K562 (cell line): ENCODE measurements around the gene SDR42E2. TPM values are rescaled to one million over a fixed set of nuclear protein-coding genes. Genes with fewer than 3 reads are reported as not detected.

Experiments used
- FOXA1 ChIP-seq: fragments of 450-650 bp; IDR thresholded peaks from 2 replicates; pipeline ENCODE4 v1.6.1; 2016; ENCODE audit warnings: mild to moderate bottlenecking, borderline replicate concordance
- HNRNPLL ChIP-seq: fragments of 200-400 bp; formaldehyde crosslinking; IDR thresholded peaks from 2 replicates; pipeline ENCODE4 v1.6.1; 2017; ENCODE audit warnings: low read length, low read depth, mild to moderate bottlenecking; ENCODE audit not compliant: poor library complexity, severe bottlenecking
- PHF20 ChIP-seq: fragments of 450-650 bp; IDR thresholded peaks from 2 replicates; pipeline ENCODE4 v1.6.1; 2018; ENCODE audit not compliant: partially characterized antibody
- TCFL5 ChIP-seq: fragments of 250-450 bp; sonication (Bioruptor Pico); conservative IDR thresholded peaks from 2 replicates; pipeline ENCODE4 v1.6.1; 2021; ENCODE audit warnings: mild to moderate bottlenecking, moderate library complexity, matching md5 sums
- ZNF133 ChIP-seq: fragments of 250-450 bp; sonication (Bioruptor Pico); IDR thresholded peaks from 2 replicates; pipeline ENCODE4 v1.4.0; 2020; ENCODE audit warnings: mild to moderate bottlenecking
- ZNF3 ChIP-seq: fragments of 250-450 bp; sonication (Bioruptor Pico); IDR thresholded peaks from 2 replicates; pipeline ENCODE4 v1.5.0; 2021; ENCODE audit warnings: mild to moderate bottlenecking, moderate library complexity
- ZNF551 ChIP-seq: fragments of 250-450 bp; sonication (Bioruptor Pico); IDR thresholded peaks from 2 replicates; pipeline ENCODE4 v1.5.0; 2021; ENCODE audit warnings: mild to moderate bottlenecking, moderate library complexity
- polyA plus RNA-seq, 8 experiments: library from polyadenylated mRNA; depleted of rRNA in 4 of 8; stranded (reverse) in 5 of 8; unstranded in 3 of 8; fragments of >200 nt; fragmentation: Nextera tagmentation in 2 of 8; fragmentation: Illumina TruSeq in 1 of 8; extraction: Ambion mirVana in 2 of 8; extraction: Trizol in 1 of 8; gene quantifications; 2 replicates each; pipeline versions ENCODE4 v1.2.1 to v1.2.3, GENCODE V29; 2011 to 2014; ENCODE audit warnings: inconsistent platforms in 1 of 8, missing spikeins in 1 of 8
- total RNA-seq, 7 experiments: library from RNA; depleted of rRNA in 6 of 7; stranded (reverse); fragments of >200 nt in 6 of 7; fragmentation: Illumina TruSeq in 2 of 7; extraction: Trizol in 2 of 7; gene quantifications; 2 replicates each; pipeline versions ENCODE4 v1.2.1 to v1.2.3, GENCODE V29; 2011 to 2021; ENCODE audit warnings: low replicate concordance in 1 of 7
- TF ChIP-seq, protein P1 (sequence below): fragments of 450-650 bp; IDR thresholded peaks from 2 replicates; pipeline ENCODE4 v1.6.1; 2016; ENCODE audit warnings: low read depth
- TF ChIP-seq, protein P2 (sequence below), 3 experiments: fragments of 200-800 bp in 1 of 3; fragments of 250-450 bp in 1 of 3; fragments of 450-650 bp in 1 of 3; sonication (Bioruptor Pico) in 1 of 3; sonication (Bioruptor generic) in 1 of 3; formaldehyde crosslinking in 1 of 3; IDR thresholded peaks; 2 replicates each; pipeline versions ENCODE4 v1.6.1 to v1.8.0; 2016 to 2022; ENCODE audit warnings: mild to moderate bottlenecking in 2 of 3, missing genetic modification characterization in 2 of 3, missing compliant biosample characterization in 1 of 3, moderate library complexity in 1 of 3
- TF ChIP-seq, protein P3 (sequence below), 2 experiments: fragments of 450-650 bp; IDR thresholded peaks; 2 replicates each; pipeline ENCODE4 v1.6.1; 2018; ENCODE audit warnings: mild to moderate bottlenecking in 2 of 2, low read depth in 1 of 2; ENCODE audit not compliant: partially characterized antibody in 2 of 2

SDR42E2 gene
- total and polyA plus RNA-seq, 9 of the 15 experiments (the other 6 are each of a cell fraction or from before 2014, with no cell fraction given): 0.03 to 0.07 (median 0.04) TPM; not detected in 4

DNA sequence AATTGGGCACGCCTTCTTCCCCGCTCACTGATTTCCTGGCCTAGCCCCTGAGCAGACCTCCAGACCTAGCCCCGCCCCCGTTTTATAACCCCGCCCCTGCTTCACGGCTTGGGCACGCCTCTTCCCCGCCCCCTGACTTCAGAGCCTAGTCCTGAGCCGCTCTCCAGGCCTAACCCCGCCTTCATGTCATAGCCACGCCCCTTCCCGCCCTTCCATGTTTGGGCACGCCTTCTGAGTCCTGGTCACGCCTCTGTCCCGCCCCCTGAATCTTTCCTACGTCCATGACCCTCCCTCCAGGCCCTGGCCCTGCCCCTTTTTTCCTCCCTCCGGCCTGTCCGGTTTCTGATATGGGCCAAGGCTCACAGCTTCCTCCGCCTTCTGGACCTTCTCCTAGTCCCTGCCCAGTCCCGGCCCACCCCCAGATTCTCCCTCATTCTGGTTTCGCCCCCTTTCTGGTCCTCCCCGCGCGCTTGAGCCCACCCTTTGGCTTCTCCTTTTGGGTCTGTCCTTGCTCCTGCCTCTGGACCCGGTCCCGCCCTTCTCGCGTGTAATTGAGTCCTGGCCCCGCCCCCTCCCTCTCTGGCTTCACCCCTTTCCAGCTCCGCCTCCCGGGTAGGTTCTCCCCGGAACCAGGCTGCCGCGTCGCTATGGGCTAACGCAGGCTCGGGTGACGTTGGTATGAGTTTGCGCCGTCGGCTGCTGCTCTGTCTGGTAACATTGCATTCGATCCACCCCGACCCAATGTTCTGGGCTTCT is 28.6 kb downstream of the SDR42E2 start (continued):
- TF ChIP-seq, protein P1, sequence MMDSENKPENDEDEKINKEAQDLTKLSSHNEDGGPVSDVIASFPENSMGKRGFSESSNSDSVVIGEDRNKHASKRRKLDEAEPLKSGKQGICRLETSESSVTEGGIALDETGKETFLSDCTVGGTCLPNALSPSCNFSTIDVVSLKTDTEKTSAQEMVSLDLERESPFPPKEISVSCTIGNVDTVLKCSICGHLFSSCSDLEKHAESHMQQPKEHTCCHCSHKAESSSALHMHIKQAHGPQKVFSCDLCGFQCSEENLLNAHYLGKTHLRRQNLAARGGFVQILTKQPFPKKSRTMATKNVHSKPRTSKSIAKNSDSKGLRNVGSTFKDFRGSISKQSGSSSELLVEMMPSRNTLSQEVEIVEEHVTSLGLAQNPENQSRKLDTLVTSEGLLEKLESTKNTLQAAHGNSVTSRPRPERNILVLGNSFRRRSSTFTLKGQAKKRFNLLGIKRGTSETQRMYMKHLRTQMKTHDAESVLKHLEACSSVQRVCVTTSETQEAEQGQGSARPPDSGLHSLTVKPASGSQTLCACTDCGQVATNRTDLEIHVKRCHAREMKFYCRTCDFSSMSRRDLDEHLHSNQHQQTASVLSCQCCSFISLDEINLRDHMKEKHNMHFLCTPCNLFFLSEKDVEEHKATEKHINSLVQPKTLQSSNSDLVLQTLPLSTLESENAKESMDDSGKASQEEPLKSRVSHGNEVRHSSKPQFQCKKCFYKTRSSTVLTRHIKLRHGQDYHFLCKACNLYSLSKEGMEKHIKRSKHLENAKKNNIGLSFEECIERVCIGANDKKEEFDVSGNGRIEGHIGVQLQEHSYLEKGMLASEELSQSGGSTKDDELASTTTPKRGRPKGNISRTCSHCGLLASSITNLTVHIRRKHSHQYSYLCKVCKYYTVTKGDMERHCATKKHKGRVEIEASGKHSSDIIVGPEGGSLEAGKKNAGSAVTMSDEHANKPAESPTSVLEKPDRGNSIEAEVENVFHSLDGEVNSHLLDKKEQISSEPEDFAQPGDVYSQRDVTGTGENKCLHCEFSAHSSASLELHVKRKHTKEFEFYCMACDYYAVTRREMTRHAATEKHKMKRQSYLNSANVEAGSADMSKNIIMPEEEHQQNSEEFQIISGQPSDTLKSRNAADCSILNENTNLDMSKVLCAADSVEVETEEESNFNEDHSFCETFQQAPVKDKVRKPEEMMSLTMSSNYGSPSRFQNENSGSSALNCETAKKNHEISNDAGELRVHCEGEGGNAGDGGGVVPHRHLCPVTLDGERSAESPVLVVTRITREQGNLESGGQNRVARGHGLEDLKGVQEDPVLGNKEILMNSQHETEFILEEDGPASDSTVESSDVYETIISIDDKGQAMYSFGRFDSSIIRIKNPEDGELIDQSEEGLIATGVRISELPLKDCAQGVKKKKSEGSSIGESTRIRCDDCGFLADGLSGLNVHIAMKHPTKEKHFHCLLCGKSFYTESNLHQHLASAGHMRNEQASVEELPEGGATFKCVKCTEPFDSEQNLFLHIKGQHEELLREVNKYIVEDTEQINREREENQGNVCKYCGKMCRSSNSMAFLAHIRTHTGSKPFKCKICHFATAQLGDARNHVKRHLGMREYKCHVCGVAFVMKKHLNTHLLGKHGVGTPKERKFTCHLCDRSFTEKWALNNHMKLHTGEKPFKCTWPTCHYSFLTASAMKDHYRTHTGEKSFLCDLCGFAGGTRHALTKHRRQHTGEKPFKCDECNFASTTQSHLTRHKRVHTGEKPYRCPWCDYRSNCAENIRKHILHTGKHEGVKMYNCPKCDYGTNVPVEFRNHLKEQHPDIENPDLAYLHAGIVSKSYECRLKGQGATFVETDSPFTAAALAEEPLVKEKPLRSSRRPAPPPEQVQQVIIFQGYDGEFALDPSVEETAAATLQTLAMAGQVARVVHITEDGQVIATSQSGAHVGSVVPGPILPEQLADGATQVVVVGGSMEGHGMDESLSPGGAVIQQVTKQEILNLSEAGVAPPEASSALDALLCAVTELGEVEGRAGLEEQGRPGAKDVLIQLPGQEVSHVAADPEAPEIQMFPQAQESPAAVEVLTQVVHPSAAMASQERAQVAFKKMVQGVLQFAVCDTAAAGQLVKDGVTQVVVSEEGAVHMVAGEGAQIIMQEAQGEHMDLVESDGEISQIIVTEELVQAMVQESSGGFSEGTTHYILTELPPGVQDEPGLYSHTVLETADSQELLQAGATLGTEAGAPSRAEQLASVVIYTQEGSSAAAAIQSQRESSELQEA: no peak
- TF ChIP-seq, protein P2, sequence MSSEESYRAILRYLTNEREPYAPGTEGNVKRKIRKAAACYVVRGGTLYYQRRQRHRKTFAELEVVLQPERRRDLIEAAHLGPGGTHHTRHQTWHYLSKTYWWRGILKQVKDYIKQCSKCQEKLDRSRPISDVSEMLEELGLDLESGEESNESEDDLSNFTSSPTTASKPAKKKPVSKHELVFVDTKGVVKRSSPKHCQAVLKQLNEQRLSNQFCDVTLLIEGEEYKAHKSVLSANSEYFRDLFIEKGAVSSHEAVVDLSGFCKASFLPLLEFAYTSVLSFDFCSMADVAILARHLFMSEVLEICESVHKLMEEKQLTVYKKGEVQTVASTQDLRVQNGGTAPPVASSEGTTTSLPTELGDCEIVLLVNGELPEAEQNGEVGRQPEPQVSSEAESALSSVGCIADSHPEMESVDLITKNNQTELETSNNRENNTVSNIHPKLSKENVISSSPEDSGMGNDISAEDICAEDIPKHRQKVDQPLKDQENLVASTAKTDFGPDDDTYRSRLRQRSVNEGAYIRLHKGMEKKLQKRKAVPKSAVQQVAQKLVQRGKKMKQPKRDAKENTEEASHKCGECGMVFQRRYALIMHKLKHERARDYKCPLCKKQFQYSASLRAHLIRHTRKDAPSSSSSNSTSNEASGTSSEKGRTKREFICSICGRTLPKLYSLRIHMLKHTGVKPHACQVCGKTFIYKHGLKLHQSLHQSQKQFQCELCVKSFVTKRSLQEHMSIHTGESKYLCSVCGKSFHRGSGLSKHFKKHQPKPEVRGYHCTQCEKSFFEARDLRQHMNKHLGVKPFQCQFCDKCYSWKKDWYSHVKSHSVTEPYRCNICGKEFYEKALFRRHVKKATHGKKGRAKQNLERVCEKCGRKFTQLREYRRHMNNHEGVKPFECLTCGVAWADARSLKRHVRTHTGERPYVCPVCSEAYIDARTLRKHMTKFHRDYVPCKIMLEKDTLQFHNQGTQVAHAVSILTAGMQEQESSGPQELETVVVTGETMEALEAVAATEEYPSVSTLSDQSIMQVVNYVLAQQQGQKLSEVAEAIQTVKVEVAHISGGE (CRISPR knock-in tag; IDR thresholded peaks at IDR 0.05): no peak
- TF ChIP-seq HNRNPLL (peak; percentile 78), ZNF133 (CRISPR knock-in tag) (no peak), FOXA1 (no peak), ZNF551 (CRISPR knock-in tag) (no peak), ZNF3 (no peak), TCFL5 (no peak), PHF20 (peak; percentile 28)
- TF ChIP-seq, protein P3, sequence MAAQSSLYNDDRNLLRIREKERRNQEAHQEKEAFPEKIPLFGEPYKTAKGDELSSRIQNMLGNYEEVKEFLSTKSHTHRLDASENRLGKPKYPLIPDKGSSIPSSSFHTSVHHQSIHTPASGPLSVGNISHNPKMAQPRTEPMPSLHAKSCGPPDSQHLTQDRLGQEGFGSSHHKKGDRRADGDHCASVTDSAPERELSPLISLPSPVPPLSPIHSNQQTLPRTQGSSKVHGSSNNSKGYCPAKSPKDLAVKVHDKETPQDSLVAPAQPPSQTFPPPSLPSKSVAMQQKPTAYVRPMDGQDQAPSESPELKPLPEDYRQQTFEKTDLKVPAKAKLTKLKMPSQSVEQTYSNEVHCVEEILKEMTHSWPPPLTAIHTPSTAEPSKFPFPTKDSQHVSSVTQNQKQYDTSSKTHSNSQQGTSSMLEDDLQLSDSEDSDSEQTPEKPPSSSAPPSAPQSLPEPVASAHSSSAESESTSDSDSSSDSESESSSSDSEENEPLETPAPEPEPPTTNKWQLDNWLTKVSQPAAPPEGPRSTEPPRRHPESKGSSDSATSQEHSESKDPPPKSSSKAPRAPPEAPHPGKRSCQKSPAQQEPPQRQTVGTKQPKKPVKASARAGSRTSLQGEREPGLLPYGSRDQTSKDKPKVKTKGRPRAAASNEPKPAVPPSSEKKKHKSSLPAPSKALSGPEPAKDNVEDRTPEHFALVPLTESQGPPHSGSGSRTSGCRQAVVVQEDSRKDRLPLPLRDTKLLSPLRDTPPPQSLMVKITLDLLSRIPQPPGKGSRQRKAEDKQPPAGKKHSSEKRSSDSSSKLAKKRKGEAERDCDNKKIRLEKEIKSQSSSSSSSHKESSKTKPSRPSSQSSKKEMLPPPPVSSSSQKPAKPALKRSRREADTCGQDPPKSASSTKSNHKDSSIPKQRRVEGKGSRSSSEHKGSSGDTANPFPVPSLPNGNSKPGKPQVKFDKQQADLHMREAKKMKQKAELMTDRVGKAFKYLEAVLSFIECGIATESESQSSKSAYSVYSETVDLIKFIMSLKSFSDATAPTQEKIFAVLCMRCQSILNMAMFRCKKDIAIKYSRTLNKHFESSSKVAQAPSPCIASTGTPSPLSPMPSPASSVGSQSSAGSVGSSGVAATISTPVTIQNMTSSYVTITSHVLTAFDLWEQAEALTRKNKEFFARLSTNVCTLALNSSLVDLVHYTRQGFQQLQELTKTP (IDR thresholded peaks at IDR 0.05; ENCODE audit: low read depth in 1 of 2, partially characterized antibody in 2 of 2): no peak
